Measurements from ENCODE around the gene GIMAP5.
"Not testable (repeated sequence)": the region's sequence is repeated elsewhere in the genome, so short reads cannot be mapped to it uniquely, and the experiment has no call there.

GIMAP5 gene

DNA sequence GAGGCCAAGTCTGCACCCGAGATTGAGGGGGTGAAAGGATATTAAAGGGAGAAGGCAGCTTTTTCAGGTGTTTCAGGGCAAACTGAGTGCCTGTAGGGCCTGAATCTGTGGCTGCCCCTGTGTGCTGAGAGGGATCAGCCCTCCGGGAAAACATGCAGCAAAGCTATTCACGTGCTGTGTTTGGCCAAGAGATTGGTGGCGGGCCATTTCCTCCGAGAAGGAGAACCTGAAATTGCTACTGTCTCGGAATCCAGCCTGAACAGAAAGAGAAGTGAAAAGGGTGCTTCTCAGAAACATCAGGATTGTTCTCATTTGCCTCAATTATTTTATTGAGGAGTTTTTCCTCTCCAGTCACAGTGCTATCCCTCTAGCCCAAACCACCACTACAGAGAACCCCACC lies 16.0 kb downstream of the GIMAP5 start:
- no peak overlapping the region for H3K9ac ChIP-seq (ENCODE audit: low read depth, low read length)
- H3K9me3 ChIP-seq (ENCODE audit: control insufficient read depth, insufficient read depth, low read length): no peaks in the 10 kb centered on the region
- H3K4me3 ChIP-seq (ENCODE audit: low read depth, low read length): no peak overlapping the region

DNA sequence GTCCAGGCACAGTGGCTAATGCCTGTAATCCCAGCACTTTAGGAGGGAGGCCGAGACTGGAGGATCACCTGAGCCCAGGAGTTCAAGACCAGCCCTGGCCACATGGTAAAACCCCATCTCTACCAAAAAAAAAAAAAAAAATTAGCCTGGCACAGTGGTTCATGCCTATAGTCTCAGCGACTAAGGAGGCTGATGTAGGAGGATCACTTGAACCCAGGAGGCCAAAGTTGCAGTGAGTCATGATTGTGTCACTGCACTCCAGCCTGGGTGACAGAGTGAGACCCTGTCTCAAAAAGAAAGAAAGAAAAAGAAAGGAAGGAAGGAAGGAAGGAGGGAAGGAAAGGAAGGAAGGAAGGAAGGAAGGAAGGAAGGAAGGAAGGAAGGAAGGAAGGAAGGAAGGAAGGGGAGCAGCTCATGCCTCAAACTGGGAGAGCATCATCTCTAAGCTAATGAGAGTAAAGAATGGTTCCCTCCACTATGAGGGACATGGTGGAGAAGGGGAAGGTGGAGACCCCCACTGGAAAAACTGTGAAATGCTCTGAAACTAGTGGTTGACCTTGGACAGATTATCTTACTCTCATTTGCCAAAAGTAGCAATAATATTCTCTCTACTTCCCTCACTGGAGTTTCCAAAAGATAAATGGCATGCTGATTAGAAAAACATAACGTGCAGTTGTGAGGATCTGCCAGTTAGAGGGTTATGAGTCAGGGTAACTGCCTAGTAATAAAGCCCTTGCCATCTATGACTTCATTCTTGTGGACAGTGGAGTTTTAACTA lies 16.8 kb downstream of the GIMAP5 start:
- H3K9ac ChIP-seq (ENCODE audit: low read depth, low read length): no peak overlapping the region
- H3K27me3 ChIP-seq (ENCODE audit: control insufficient read depth, insufficient read depth, low read length): peaks cover 37% of the 10 kb centered on the region
- no peaks in the 10 kb centered on the region for H3K36me3 ChIP-seq (ENCODE audit: control insufficient read depth, insufficient read depth, low read length)
- no peaks in the 10 kb centered on the region for H3K4me1 ChIP-seq (ENCODE audit: control insufficient read depth, insufficient read depth, low read length)
- H3K9me3 ChIP-seq (ENCODE audit: control insufficient read depth, insufficient read depth, low read length): no peaks in the 10 kb centered on the region
- H3K4me3 ChIP-seq (ENCODE audit: low read depth, low read length): no peak overlapping the region

More for the DNA sequence above, 16.0 kb downstream of the GIMAP5 start:
- H3K4me1 ChIP-seq (ENCODE audit: control insufficient read depth, insufficient read depth, low read length): no peaks in the 10 kb centered on the region
- peaks cover 45% of the 10 kb centered on the region for H3K27me3 ChIP-seq (ENCODE audit: control insufficient read depth, insufficient read depth, low read length)
- H3K36me3 ChIP-seq (ENCODE audit: control insufficient read depth, insufficient read depth, low read length): no peaks in the 10 kb centered on the region

DNA sequence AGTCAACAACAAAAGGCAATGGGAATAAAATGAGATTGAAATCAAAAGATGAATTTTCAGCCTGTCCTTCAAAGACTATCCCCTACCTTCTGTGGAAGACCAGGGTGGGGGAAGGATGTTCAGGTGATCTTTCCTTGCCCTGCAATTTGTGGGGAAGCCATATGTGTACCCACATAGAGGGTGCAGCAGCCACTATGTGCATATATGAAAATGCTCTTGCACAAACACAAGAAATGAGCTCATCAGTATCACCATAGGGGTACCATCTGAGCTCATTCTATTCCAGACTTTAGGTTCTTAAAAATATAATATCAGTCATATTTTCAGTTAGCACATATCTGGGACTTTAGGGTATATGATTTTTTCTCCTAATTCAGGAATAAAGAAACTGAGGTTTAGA lies 17.7 kb downstream of the GIMAP5 start:
- Histone ChIP-seq H3K9me3 (ENCODE audit: control insufficient read depth, insufficient read depth, low read length) (no peaks in the 10 kb centered on the region), H3K27me3 (ENCODE audit: control insufficient read depth, insufficient read depth, low read length) (peaks cover 28% of the 10 kb centered on the region), H3K4me1 (ENCODE audit: control insufficient read depth, insufficient read depth, low read length) (no peaks in the 10 kb centered on the region), H3K9ac (ENCODE audit: low read depth, low read length) (no peak overlapping the region), H3K36me3 (ENCODE audit: control insufficient read depth, insufficient read depth, low read length) (no peaks in the 10 kb centered on the region), H3K4me3 (ENCODE audit: low read depth, low read length) (no peak overlapping the region)

DNA sequence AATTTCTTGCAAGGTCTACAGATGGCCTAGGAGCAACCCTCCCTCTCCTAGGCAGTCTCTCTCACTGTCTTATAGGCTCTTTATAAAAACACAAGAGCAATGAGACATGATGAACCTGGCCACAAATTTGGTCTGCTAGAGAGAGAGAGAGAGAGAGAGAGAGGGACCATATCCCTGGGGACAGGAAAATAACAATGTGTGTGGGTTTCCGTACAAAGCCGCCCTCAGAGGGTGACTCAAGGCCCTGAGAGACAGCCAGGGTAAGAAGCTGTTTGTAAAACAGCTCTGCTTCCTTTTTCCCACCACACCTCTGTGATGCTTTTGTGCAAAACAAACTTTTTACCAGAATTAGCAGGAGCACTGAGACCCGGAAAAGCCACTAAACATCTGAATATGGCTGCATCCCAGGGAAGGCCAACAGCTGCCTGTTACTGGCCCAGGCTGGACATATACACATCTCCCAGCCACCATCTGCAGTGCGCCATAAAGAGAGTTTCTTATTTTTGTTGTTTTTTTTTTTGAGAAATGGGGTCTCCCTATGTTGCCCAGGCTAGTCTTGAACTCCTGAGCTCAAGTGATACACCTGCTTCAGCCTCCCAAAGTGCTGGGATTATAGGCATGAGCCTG lies 18.4 kb downstream of the GIMAP5 start:
- Histone ChIP-seq H3K4me3 (ENCODE audit: low read depth, low read length) (no peak overlapping the region), H3K9ac (ENCODE audit: low read depth, low read length) (no peak overlapping the region), H3K9me3 (ENCODE audit: control insufficient read depth, insufficient read depth, low read length) (no peaks in the 10 kb centered on the region), H3K36me3 (ENCODE audit: control insufficient read depth, insufficient read depth, low read length) (no peaks in the 10 kb centered on the region), H3K27me3 (ENCODE audit: control insufficient read depth, insufficient read depth, low read length) (peaks cover 23% of the 10 kb centered on the region), H3K4me1 (ENCODE audit: control insufficient read depth, insufficient read depth, low read length) (no peaks in the 10 kb centered on the region)

DNA sequence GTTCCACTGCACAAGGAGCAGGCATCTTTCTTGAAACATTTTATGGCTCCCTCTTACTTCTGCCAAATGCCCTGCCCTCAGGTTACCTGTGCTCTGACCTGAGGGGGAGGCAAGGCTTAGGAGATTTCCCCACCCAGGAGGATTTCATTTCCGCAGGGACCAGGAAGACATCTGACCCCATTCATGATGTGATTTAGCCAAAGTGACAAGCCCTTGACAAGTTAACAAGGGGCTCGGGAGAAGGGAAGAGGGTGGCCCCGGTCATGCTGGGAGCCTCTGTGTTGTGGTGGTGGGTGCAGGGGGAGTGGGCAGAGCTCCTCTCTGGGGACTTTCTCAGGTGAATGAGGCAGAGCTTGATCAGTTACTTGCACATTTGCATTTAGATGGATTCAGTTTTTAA lies 18.9 kb downstream of the GIMAP5 start:
- Histone ChIP-seq H3K36me3 (ENCODE audit: control insufficient read depth, insufficient read depth, low read length) (no peaks in the 10 kb centered on the region), H3K27me3 (ENCODE audit: control insufficient read depth, insufficient read depth, low read length) (peaks cover 20% of the 10 kb centered on the region), H3K4me1 (ENCODE audit: control insufficient read depth, insufficient read depth, low read length) (no peaks in the 10 kb centered on the region), H3K9me3 (ENCODE audit: control insufficient read depth, insufficient read depth, low read length) (no peaks in the 10 kb centered on the region), H3K9ac (ENCODE audit: low read depth, low read length) (no peak overlapping the region), H3K4me3 (ENCODE audit: low read depth, low read length) (no peak overlapping the region)

DNA sequence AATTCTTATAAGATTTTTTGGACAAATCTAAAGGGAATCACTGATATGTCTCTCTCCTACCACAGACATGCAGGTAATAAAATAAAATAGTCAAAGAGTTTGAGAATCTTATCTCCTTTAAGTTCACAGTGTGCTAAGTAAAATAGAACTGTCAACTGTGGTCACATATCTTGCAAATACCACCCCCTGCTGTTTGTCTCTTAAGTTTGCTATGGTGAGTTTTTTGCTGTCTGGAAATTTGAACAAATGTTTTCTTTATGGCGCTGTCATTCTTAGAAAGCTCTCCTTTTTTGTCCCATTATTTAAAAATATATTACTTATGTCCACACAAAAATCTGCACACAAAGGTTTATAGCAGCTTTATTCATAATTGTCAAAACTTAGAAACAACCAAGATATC lies 19.6 kb downstream of the GIMAP5 start:
- H3K27me3 ChIP-seq (ENCODE audit: control insufficient read depth, insufficient read depth, low read length): peaks cover 16% of the 10 kb centered on the region
- H3K4me3 ChIP-seq (ENCODE audit: low read depth, low read length): no peak overlapping the region
- H3K9me3 ChIP-seq (ENCODE audit: control insufficient read depth, insufficient read depth, low read length): no peaks in the 10 kb centered on the region
- no peaks in the 10 kb centered on the region for H3K36me3 ChIP-seq (ENCODE audit: control insufficient read depth, insufficient read depth, low read length)
- no peaks in the 10 kb centered on the region for H3K4me1 ChIP-seq (ENCODE audit: control insufficient read depth, insufficient read depth, low read length)
- H3K9ac ChIP-seq (ENCODE audit: low read depth, low read length): no peak overlapping the region

DNA sequence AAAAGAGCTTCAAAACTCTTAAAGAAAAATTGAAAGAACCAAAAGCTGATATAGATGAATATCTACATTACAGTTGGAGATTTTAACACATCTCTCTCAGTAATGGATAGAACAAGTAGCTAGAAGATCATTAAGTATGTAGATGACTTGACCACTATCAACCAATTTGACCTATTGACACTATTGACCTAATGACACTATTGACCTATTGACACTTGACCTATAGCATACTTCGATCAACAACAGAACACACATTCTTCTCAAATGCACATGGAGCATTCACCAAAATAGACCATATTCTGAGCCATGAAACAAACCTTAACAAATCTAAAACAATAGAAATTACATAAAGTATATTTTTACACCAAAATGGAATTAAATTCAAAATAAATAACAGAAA lies 22.3 kb downstream of the GIMAP5 start:
- Histone ChIP-seq H3K4me3 (ENCODE audit: low read depth, low read length) (no peak overlapping the region), H3K27me3 (ENCODE audit: control insufficient read depth, insufficient read depth, low read length) (peaks cover 3% of the 10 kb centered on the region), H3K36me3 (ENCODE audit: control insufficient read depth, insufficient read depth, low read length) (no peaks in the 10 kb centered on the region), H3K9ac (ENCODE audit: low read depth, low read length) (no peak overlapping the region), H3K4me1 (ENCODE audit: control insufficient read depth, insufficient read depth, low read length) (no peaks in the 10 kb centered on the region), H3K9me3 (ENCODE audit: control insufficient read depth, insufficient read depth, low read length) (no peaks in the 10 kb centered on the region)

DNA sequence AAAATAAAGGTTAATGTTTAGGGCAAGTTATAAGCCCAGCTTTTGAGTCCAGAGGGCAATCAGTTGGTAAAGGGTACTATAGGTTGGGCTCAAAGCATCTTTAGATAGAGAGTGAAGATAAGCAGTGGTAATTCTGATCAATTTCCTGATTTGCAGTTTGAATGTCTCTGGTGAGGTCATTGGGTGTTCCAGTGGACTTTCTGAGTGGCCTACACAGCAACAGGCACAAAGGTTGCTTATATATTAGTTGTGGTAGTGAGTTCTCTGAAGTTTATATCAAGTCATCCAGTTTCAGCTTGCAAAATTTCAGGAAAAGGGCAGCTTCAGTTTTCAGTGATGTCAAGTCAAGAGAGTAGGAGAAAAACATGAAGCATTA lies 29.1 kb downstream of the GIMAP5 start:
- Histone ChIP-seq H3K4me1 (ENCODE audit: control insufficient read depth, insufficient read depth, low read length) (no peaks in the 10 kb centered on the region), H3K27me3 (ENCODE audit: control insufficient read depth, insufficient read depth, low read length) (no peaks in the 10 kb centered on the region), H3K4me3 (ENCODE audit: low read depth, low read length) (no peak overlapping the region), H3K9ac (ENCODE audit: low read depth, low read length) (no peak overlapping the region), H3K36me3 (ENCODE audit: control insufficient read depth, insufficient read depth, low read length) (no peaks in the 10 kb centered on the region), H3K9me3 (ENCODE audit: control insufficient read depth, insufficient read depth, low read length) (no peaks in the 10 kb centered on the region)

DNA sequence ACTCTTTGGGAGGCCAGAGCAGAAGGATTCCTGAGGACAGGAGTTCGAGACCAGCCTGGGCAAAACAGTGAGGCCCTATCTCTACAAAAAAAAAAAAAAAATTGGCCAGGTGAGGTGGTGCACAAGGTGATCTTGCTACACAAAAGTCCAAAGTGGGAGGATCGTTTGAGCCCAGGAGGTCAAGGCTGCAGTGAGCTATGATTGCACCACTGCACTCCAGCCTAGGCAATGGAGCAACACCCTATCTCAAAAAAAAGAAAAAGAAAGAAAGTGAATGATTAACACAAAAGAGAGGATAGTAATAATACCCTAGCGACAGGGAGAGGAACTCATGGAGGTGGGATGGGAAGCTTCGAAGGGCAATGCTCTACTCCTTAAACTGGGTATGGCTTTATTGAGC lies 32.5 kb downstream of the GIMAP5 start:
- Histone ChIP-seq H3K9me3 (ENCODE audit: control insufficient read depth, insufficient read depth, low read length) (no peaks in the 10 kb centered on the region), H3K9ac (ENCODE audit: low read depth, low read length) (no peak overlapping the region), H3K4me3 (ENCODE audit: low read depth, low read length) (no peak overlapping the region), H3K4me1 (ENCODE audit: control insufficient read depth, insufficient read depth, low read length) (no peaks in the 10 kb centered on the region), H3K27me3 (ENCODE audit: control insufficient read depth, insufficient read depth, low read length) (no peaks in the 10 kb centered on the region), H3K36me3 (ENCODE audit: control insufficient read depth, insufficient read depth, low read length) (no peaks in the 10 kb centered on the region)

DNA sequence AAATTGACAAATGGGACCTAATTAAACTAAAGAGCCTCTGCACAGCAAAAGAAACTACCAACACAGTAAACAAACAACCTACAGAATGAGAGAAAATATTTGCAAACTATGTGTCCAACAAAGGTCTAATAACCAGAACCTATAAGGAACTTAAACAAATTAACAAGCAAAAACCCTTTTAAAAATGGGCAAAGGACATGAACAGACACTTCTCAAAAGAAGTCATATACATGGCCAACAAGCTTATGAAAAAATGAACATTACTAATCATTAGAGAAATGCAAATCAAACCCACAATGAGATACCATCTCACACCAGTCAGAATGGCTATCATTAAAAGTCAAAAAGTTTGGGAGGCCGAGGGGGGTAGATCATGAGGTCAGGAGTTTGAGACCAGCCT lies 36.9 kb downstream of the GIMAP5 start:
- H3K4me1 ChIP-seq (ENCODE audit: control insufficient read depth, insufficient read depth, low read length); H3K36me3 ChIP-seq (ENCODE audit: control insufficient read depth, insufficient read depth, low read length); H3K9me3 ChIP-seq (ENCODE audit: control insufficient read depth, insufficient read depth, low read length); H3K27me3 ChIP-seq (ENCODE audit: control insufficient read depth, insufficient read depth, low read length); H3K4me3 ChIP-seq (ENCODE audit: low read depth, low read length); H3K9ac ChIP-seq (ENCODE audit: low read depth, low read length): not testable (repeated sequence)

DNA sequence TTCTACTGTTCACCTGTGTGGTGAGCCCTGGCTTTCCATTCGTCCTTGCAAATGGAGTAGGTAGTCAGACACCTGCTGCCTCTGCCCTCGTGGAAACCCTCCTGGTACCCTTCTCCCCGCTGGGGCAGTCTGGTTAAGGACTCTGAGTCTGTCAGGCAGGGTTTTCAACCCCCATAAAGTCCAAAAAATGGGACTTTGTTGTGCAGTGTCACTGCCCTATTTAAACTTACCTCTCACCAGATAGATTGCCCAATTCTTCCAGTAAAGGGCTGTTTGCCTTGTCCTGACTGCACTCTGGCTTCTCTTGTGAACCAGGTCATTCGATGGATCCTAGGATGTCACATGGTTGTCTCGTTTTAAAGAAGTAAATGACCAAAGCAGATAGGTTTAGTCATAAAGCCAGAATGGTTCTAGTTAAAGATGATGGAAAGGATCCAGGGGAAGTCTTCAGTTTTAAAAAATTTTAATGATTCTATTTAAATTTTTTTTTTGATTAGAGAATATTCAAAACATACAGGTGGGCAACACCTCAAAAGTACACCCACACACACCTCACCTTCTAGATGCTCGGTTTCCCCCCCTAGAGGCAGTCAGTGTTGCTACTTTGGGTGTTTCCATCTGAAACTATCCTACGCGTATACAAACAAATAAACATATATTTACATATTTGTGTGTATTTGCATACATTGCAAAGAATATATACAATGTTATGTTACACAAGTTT lies 41.0 kb downstream of the GIMAP5 start:
- no peaks in the 10 kb centered on the region for H3K27me3 ChIP-seq (ENCODE audit: control insufficient read depth, insufficient read depth, low read length)
- no peaks in the 10 kb centered on the region for H3K4me1 ChIP-seq (ENCODE audit: control insufficient read depth, insufficient read depth, low read length)
- no peak overlapping the region for H3K4me3 ChIP-seq (ENCODE audit: low read depth, low read length)
- no peak overlapping the region for H3K9ac ChIP-seq (ENCODE audit: low read depth, low read length)
- no peaks in the 10 kb centered on the region for H3K9me3 ChIP-seq (ENCODE audit: control insufficient read depth, insufficient read depth, low read length)
- H3K36me3 ChIP-seq (ENCODE audit: control insufficient read depth, insufficient read depth, low read length): no peaks in the 10 kb centered on the region

All from iPS-15b (cell line).